NOMO-1 (cell line): Measurements from ENCODE around the gene DNER.
A peak's percentile ranks its signal among the peaks of the same experiment; 100 is the strongest.
"Not testable (repeated sequence)": the region's sequence is repeated elsewhere in the genome, so short reads cannot be mapped to it uniquely, and the experiment has no call there.

ENCODE experiments used
- DNase-seq, 2 experiments: peaks; one replicate each; lab custom pipeline; 2025; ENCODE audit not compliant: unreplicated experiment in 2 of 2; lab: John Stamatoyannopoulos, UW

Gene DNER

DNA sequence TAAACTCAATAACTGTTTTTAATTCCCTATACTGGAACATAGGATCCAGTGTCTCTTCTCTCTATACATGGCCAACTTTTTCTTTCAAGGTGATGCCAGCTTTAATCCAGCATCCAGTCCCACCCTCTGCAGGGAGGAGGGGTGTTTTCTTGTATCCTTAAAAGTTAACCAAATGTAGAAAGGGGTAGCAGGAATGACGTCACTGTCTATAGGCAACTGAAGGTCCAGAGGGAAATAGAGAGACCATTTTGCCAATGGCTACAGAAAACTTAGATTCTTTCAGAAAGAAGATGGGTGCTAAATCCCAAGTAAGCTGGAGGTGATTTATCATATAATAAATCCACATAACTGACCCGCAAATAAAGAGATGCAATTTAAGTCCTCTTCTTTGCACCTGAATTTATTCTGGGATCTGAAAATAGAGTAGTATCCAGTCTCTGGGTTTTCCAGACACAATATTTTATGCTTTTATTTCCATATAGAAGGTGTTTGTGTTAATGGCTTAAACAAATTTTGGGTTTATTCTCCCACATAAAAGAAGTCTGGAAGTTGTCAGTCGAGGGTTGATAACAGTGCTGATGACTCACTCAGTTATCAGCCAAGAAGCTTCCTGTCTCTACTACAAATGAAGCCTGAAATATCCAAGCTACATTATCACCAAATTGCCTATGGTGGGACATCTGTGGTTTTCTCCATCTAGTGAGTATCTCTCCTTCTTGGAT, 5.7 kb upstream of the DNER start:
- DNase-seq, result no peak

GRCh38 chr2:229718057-229718456, 3.7 kb upstream of the DNER start:
- DNase-seq, result no peak

DNA sequence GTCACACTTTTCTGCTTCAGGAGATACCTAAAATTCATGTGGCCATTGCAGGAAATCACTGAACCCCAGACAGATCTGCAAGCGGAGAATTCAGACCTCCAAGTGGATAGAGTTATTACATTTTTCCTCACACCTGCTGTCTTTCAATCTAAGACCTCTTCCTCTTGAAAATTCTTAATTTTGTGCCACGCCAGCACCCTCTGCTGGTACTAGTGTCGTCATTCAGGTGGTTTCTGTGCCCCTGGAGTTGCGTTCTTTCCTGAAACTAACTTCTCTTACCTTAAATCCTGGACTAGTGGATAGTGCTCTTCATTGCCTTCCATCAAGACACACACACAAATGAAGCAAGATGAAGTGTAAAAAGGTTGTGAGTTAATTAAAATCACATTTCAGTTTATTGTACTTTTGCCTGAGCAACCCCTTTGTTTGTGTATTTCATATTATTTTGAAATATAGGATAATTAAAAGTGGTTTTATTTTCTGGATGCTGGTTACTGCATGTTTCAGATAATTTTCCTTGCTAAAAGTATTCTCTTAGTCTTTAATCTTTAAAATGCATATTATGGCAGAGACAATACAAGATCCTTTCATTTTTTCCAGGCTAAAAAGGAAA, 1.6 kb upstream of the DNER start:
- DNase-seq, result peak; percentile 35 to 40

DNA sequence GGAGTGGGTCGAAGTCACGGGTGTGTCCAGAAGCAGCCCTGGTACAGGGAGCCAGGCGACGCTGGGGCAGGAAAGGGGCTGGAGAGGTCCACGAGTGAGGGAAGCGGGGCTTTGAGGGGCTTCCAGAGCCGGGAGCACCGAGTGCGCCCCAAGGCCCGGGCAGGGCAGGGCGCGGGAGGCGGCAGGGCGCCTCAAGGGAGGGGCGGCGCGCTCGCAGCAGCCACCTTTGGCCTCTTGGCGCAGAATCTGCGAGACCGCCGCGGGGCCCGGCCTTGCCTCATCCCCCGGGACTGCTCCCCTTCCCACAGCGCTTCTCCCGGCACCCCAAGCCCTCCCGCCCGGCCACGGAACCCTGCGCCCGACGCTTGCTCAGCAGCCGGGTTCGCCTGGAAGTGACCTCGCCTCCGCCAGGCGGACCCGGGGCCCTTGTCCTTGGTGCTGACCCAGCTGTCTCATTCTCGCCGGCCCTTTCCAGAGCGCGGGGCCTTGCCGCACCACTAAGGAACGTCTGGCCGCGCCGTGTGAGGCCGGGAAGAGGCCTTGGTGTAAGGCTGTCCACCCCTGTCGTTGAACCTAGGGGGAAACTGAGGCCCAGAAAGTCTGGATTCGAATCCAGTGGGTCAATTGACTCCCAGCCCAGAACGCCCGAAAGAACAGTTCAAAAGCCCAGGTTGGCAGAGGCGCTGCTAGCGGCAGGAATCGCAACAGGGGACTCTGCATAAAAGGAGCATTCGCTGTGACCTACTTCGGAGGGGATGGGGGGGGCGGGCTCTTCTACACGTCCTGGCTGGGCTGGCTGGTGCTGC, 584 bp upstream of the DNER start:
- peak; percentile 15 to 17 for DNase-seq

- DNase-seq, result no peak
These were observed 830 bp downstream of the DNER start for GRCh38 chr2:229713371-229714079.

DNA sequence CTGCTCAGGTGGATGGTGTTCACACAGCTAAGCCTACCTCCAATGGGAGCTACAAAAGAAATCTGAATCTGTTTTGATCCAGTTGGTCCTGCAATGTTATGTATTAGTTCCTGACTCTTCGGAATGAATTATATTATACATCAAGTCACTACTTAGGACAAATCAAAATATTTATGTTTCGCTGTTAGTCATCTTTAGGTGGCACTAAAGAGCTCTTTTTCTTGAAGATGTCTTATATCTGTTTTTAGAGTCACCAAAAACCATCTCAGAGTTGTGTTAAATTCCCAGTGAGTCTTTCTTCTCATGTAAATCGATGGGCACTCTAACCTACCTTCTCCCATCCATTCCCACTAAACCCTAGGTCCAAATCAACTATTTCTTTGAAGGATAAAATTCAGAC, 2.2 kb downstream of the DNER start:
- DNase-seq, result no peak

- DNase-seq, result no peak
These were observed 6.0 kb downstream of the DNER start for GRCh38 chr2:229708335-229708734.

DNA sequence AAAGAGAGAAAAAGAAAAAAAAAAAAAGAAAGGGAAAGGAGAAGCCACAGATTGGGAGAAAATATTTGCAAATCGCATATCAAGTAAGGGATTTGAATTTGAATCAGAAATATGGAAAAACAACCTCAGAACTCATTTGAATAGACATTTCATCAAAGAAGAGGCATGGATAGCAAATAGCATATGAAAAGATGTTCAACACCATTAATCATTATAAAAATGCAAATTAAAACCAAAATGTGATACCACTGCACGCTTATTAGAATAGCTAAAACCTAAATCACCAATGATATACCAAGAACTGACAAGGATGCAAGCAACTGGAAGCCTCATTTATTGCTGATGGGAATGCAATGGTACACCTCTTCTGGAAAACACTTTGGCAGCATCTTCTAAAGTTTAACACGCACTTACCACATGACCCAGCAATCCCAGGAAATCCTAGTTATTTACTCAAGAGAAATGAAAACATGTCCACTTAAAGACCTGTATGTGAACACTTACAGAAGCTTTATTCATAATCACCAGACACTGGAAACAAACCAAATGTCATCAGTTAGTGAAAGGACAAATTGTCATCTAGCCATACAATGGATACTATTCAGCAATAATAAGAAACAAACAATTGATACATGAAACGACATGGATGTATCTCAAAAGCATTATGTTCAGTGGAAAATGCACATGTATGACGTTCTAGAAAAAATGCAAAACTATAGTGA, 10.3 kb downstream of the DNER start:
- DNase-seq, result no peak

- no peak for DNase-seq
These were observed 12.6 kb downstream of the DNER start for GRCh38 chr2:229701716-229702115.

- DNase-seq, result no peak
These were observed 13.3 kb downstream of the DNER start for GRCh38 chr2:229701062-229701461.

DNA sequence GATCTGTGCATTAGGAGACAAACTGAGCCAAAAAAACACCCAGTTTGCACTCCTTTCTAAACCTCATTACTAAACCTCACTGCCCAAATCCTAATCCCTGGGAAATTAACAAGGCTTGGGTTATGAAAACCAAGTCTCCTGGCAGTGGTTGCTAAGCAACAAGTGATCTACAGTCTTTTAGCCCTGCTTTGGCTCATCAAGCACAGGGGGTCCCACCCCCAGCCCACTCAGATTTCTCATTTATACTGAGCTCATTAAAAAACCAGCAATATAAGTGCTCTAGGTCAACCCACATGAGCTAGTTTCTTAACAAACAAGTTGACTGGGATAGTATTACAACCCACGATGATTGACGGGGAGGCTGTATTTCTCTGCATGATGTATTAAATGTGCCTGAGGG, 18.4 kb downstream of the DNER start:
- no peak for DNase-seq

DNA sequence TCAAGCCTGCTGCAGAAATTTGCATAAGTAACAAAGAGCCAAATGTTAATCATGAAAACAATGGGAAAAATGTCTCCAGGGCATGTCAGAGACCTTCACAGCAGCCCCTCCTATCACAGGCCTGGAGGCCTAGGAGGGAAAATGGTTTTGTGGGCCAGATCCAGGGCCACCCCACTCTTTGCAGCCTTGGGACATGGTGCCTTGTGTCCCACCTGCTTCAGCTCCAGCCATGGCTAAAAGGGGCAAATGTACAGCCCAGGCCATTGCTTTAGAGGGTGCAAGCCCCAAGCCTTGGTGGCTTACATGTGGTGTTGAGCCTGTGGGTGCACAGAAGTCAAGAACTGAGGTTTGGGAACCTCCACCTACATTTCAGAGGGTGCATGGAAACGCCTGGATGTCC, 20.5 kb downstream of the DNER start:
- not testable (repeated sequence) for DNase-seq

- no peak for DNase-seq
These were observed 22.7 kb downstream of the DNER start for GRCh38 chr2:229691631-229692030.

DNA sequence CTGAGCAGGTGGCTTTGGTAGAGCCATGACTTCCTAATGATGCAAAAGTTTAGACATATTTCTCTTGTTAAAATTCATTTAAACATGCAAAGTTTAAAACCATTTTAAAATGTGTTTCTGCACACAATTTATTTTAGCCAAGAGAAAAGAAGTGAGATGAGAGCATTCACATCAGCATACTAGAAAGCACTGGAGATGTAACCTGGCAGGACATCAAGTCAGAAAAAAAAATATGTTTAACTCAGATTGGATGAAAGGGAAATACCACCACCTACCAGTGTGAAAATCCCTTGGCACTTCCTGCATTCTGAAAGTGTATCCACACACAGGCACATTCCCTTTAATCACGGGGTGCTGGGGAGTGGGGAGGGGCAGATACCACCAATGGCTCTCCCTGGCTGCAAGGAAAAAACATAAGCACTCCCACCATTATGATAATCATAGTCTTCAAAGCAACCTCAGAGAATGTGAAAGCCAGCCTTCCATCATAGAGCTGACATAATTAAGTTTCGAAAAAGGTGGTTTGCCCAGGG, 25.0 kb downstream of the DNER start:
- no peak for DNase-seq

DNA sequence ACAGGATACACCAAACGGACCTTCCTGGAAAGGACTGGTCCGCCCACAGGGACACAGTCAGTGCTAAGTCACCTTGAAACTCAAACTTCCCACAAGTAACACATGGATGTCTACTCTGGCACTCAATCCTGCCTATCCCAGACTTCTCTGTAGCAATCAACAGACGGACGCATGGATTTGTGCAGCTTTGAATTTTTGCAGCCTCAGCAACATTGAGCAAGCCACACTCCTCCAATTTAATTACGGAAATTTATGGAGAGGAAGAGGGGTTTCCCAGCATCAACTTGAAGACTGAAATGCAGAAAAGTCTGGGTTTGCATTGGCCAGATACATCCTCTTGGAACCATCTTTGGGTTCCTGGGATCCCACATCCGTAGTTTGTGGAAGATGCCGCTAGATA, 26.2 kb downstream of the DNER start:
- no peak for DNase-seq

DNA sequence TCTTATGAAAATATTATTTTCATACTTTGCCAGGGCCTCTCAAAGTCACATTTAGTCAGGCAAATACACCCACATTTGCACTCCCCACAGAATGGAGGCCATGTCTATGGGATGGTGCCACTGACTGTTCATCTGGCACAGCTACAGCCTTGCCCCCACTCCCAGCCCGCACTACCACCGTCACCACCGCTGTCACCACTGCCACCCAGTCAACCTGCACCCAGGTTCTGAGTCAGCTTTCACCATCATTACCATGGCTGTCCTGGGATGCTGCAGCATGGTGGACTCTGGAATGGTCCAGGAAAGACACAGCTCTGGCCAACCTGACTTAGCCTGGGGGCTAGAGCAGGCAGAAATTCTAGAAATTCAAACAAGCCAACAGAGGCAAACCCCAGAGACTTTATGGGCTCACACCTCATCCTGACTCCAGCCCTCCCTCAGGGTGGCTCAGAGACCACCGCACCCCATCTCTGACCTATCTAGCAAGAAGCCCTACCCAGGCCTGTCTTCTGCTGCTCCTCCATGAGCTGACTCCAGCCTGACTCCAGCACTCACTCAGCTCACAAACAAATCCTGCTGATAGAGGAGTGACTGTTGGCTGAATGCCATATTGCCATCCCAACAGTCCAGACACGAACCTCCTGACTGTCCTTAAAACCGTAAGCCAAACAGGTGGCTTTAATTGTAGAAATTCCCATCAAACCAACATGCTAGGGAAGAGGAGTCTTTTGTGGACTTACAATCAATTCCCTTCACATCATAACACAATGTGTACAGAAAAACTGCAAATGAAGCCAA, 28.0 kb downstream of the DNER start:
- no peak for DNase-seq

DNA sequence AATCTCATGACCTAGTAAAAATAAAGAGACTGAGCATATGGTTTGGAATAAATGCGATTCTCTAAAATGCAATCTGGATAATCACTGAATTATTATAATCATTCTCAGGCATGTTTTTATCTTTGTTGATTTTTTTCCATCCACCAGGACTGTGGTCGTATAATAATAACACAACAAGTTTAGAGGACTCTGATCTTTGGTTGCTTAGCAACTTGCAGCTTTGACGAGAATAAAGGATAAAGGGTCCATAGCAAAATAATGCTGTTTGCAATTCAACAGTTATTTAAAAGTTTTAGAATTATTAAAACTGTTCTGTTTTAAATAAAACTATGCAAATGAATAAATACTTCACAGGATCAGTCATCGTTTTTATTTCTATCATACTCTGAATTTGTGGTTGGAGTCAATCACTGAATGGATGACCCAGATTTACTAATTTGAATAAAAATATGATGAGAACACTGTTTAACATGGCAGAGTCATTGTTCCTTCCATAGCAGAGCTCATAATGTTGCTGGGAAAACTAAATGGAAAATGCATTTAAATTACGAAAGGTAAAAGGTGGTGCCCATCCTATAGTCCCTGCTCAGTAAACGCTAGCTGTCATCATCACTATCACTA, 29.3 kb downstream of the DNER start:
- no peak for DNase-seq

- no peak for DNase-seq
These were observed 34.8 kb downstream of the DNER start for GRCh38 chr2:229679393-229680125.
